Bronchial epithelial cell (primary cell): ENCODE results near the gene PCDHGC3. TPM values are rescaled to one million over a fixed set of nuclear protein-coding genes. Genes with fewer than 3 reads are reported as not detected.

Experiments used
- DNase-seq: peaks from one replicate; pipeline ENCODE4 v3.0.0-alpha.2; 2010; ENCODE audit warnings: low read depth
- FAIRE-seq: peaks from 2 replicates; lab custom pipeline; 2011; peaks lifted over from hg19 to GRCh38; lab: Jason Lieb, UNC
- H3K27me3 ChIP-seq: 2 replicates; pipeline ENCODE4 v1.5.1; 2011; ENCODE audit warnings: low read length; ENCODE audit not compliant: control insufficient read depth, insufficient read depth
- H3K36me3 ChIP-seq: 2 replicates; pipeline ENCODE4 v1.5.1; 2011; ENCODE audit warnings: low read length; ENCODE audit not compliant: control insufficient read depth, insufficient read depth
- H3K4me3 ChIP-seq: 2 replicates; pipeline ENCODE4 v1.5.1; 2011; ENCODE audit warnings: mild to moderate bottlenecking, low read depth, low read length, control low read depth
- total RNA-seq: library from RNA; depleted of rRNA; stranded (reverse); fragments of >200 nt; gene quantifications from 2 replicates; pipeline ENCODE4 v1.2.1, GENCODE V29; 2014
- TF ChIP-seq, protein P1 (sequence below): IDR thresholded peaks from 2 replicates; pipeline ENCODE4 v1.5.1; 2011; ENCODE audit warnings: mild to moderate bottlenecking, moderate library complexity, low read length, control low read depth, inconsistent platforms; ENCODE audit not compliant: insufficient read depth, severe bottlenecking

Gene PCDHGC3
- total RNA-seq, 1 donor from 2014 or later: 9.5 TPM

GRCh38 chr5:141524604-141525597 lies 49.1 kb downstream of the PCDHGC3 start:
- DNase-seq (peak; percentile 83), FAIRE-seq (peak; percentile 96)
- Histone ChIP-seq H3K36me3 (peaks cover 21% of the 10 kb centered on the region), H3K4me3 (no peak overlapping the region), H3K27me3 (no peaks in the 10 kb centered on the region)
- TF ChIP-seq, protein P1, sequence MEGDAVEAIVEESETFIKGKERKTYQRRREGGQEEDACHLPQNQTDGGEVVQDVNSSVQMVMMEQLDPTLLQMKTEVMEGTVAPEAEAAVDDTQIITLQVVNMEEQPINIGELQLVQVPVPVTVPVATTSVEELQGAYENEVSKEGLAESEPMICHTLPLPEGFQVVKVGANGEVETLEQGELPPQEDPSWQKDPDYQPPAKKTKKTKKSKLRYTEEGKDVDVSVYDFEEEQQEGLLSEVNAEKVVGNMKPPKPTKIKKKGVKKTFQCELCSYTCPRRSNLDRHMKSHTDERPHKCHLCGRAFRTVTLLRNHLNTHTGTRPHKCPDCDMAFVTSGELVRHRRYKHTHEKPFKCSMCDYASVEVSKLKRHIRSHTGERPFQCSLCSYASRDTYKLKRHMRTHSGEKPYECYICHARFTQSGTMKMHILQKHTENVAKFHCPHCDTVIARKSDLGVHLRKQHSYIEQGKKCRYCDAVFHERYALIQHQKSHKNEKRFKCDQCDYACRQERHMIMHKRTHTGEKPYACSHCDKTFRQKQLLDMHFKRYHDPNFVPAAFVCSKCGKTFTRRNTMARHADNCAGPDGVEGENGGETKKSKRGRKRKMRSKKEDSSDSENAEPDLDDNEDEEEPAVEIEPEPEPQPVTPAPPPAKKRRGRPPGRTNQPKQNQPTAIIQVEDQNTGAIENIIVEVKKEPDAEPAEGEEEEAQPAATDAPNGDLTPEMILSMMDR: peak; percentile 99

DNA sequence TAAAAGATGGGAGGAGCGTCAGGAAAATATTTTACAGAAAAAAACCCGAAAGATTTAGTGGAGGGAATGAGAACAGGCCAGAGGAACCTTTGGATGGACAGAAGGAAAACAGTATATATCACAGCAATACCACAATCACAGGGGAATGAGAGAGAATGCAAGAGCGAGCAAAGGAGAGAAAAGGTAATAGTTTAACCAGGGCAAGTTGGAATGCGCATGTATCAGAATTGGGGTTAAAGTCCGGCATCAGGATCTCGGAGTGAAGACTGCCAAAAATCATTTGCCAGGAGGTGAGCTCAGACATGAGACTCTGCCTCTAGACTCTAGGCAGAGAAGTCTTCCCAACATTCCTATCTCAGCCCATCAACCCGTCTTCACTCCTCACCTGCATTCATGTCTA lies 49.9 kb downstream of the PCDHGC3 start:
- no peak for FAIRE-seq
- TF ChIP-seq, protein P1: no peak
- peaks cover 21% of the 10 kb centered on the region for H3K36me3 ChIP-seq

GRCh38 chr5:141527426-141527825 lies 51.7 kb downstream of the PCDHGC3 start:
- no peak for DNase-seq
- H3K27me3 ChIP-seq: no peaks in the 10 kb centered on the region
- TF ChIP-seq, protein P1: no peak
- H3K4me3 ChIP-seq: no peak overlapping the region
- peaks cover 25% of the 10 kb centered on the region for H3K36me3 ChIP-seq
- no peak for FAIRE-seq

More for the DNA sequence above, 49.9 kb downstream of the PCDHGC3 start:
- no peak for DNase-seq
- H3K27me3 ChIP-seq: no peaks in the 10 kb centered on the region
- no peak overlapping the region for H3K4me3 ChIP-seq

Other genes starting within 250 kb of the PCDHGC3 start
- gene PCDHB15, start 230.6 kb upstream of the PCDHGC3 start, total RNA-seq: under 0.01 and 0.51 TPM in 2 replicates
- gene SLC25A2, start 171.9 kb upstream of the PCDHGC3 start, total RNA-seq: 0.13 TPM in 1 of 2 replicates, not detected in the other
- 36.3 and 74.5 TPM in 2 replicates for gene TAF7, start 155.2 kb upstream of the PCDHGC3 start, total RNA-seq
- under 0.01 and 0.26 TPM in 2 replicates for gene PCDHGA1, start 145.5 kb upstream of the PCDHGC3 start, total RNA-seq
- gene PCDHGA2, start 137.2 kb upstream of the PCDHGC3 start, total RNA-seq: under 0.01 and 0.26 TPM in 2 replicates
- gene PCDHGA3, start 132.1 kb upstream of the PCDHGC3 start, total RNA-seq: under 0.01 and 0.13 TPM in 2 replicates
- gene PCDHGB1, start 125.9 kb upstream of the PCDHGC3 start, total RNA-seq: under 0.01 and 0.26 TPM in 2 replicates
- 0.26 and 0.53 TPM in 2 replicates for gene PCDHGA4, start 120.9 kb upstream of the PCDHGC3 start, total RNA-seq
- under 0.01 and 0.26 TPM in 2 replicates for gene PCDHGB2, start 116.0 kb upstream of the PCDHGC3 start, total RNA-seq
- gene PCDHGA5, start 111.8 kb upstream of the PCDHGC3 start, total RNA-seq: under 0.01 and 0.13 TPM in 2 replicates
- gene PCDHGB3, start 105.7 kb upstream of the PCDHGC3 start, total RNA-seq: under 0.01 and 0.77 TPM in 2 replicates
- gene PCDHGA6, start 102.1 kb upstream of the PCDHGC3 start, total RNA-seq: under 0.01 and 0.26 TPM in 2 replicates
- under 0.01 and 0.51 TPM in 2 replicates for gene PCDHGA7, start 93.2 kb upstream of the PCDHGC3 start, total RNA-seq
- gene PCDHGB4, start 88.3 kb upstream of the PCDHGC3 start, total RNA-seq: 2.1 and 3.1 TPM in 2 replicates
- gene PCDHGA8, start 83.3 kb upstream of the PCDHGC3 start, total RNA-seq: under 0.01 and 0.51 TPM in 2 replicates
- 2.4 and 5.1 TPM in 2 replicates for gene PCDHGB5, start 78.0 kb upstream of the PCDHGC3 start, total RNA-seq
- gene PCDHGA9, start 73.2 kb upstream of the PCDHGC3 start, total RNA-seq: 0.53 and 1.5 TPM in 2 replicates
- gene PCDHGB6, start 67.9 kb upstream of the PCDHGC3 start, total RNA-seq: 0.53 and 1.5 TPM in 2 replicates
- 2.1 and 5.2 TPM in 2 replicates for gene PCDHGA10, start 63.0 kb upstream of the PCDHGC3 start, total RNA-seq
- 1.3 and 3.3 TPM in 2 replicates for gene PCDHGB7, start 58.3 kb upstream of the PCDHGC3 start, total RNA-seq
- 1.6 and 3.2 TPM in 2 replicates for gene PCDHGA11, start 54.9 kb upstream of the PCDHGC3 start, total RNA-seq
- 0.79 and 1.4 TPM in 2 replicates for gene PCDHGA12, start 45.5 kb upstream of the PCDHGC3 start, total RNA-seq
- gene PCDHGC4, start 9.1 kb downstream of the PCDHGC3 start, total RNA-seq: 0.53 and 0.90 TPM in 2 replicates
- 0.26 and 0.77 TPM in 2 replicates for gene PCDHGC5, start 13.1 kb downstream of the PCDHGC3 start, total RNA-seq
- gene DIAPH1, start 143.0 kb downstream of the PCDHGC3 start, total RNA-seq: 48.2 and 57.1 TPM in 2 replicates
- gene HDAC3, start 160.9 kb downstream of the PCDHGC3 start, total RNA-seq: 72.7 and 87.1 TPM in 2 replicates
- 14.2 and 16.6 TPM in 2 replicates for gene RELL2, start 161.0 kb downstream of the PCDHGC3 start, total RNA-seq
- 14.2 and 17.2 TPM in 2 replicates for gene FCHSD1, start 175.5 kb downstream of the PCDHGC3 start, total RNA-seq
- gene ARAP3, start 206.3 kb downstream of the PCDHGC3 start, total RNA-seq: 3.7 and 4.0 TPM in 2 replicates